ENCODE measurements around the gene SKIC8.

The SKIC8 gene

DNA sequence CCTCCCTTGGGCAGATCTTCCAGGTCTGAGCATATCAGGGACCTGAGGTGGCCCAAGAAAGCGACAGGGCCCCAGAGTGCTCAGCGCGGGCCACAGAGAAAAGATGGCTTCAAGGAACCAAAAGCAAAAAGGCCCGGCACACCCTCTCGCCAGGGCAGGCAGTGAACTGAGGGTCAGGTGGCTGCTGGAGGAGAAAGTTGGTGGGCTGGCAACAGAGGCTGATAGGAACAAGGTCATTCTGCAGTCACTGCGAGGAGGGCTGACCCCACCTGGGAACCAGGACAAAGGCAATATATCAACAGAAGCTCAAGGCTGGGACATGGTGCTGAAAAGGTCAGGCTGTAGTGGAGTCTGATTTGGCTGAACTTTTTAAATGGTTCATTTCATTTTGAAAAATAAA, 62.3 kb downstream of the SKIC8 start:
- no peak overlapping the region for H3K4me3 ChIP-seq (ENCODE audit: low read depth, low read length)
- H3K27ac ChIP-seq: no peak overlapping the region
- H3K27me3 ChIP-seq (ENCODE audit: insufficient read depth, low read depth, severe bottlenecking): no peaks in the 10 kb centered on the region
- no peaks in the 10 kb centered on the region for H3K36me3 ChIP-seq
- DNase-seq: no peak
- TF ChIP-seq, protein P1, sequence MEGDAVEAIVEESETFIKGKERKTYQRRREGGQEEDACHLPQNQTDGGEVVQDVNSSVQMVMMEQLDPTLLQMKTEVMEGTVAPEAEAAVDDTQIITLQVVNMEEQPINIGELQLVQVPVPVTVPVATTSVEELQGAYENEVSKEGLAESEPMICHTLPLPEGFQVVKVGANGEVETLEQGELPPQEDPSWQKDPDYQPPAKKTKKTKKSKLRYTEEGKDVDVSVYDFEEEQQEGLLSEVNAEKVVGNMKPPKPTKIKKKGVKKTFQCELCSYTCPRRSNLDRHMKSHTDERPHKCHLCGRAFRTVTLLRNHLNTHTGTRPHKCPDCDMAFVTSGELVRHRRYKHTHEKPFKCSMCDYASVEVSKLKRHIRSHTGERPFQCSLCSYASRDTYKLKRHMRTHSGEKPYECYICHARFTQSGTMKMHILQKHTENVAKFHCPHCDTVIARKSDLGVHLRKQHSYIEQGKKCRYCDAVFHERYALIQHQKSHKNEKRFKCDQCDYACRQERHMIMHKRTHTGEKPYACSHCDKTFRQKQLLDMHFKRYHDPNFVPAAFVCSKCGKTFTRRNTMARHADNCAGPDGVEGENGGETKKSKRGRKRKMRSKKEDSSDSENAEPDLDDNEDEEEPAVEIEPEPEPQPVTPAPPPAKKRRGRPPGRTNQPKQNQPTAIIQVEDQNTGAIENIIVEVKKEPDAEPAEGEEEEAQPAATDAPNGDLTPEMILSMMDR (IDR thresholded peaks at IDR 0.05; ENCODE audit: low read depth, low read length): no peak
- H3K9me3 ChIP-seq (ENCODE audit: severe bottlenecking): no peaks in the 10 kb centered on the region

DNA sequence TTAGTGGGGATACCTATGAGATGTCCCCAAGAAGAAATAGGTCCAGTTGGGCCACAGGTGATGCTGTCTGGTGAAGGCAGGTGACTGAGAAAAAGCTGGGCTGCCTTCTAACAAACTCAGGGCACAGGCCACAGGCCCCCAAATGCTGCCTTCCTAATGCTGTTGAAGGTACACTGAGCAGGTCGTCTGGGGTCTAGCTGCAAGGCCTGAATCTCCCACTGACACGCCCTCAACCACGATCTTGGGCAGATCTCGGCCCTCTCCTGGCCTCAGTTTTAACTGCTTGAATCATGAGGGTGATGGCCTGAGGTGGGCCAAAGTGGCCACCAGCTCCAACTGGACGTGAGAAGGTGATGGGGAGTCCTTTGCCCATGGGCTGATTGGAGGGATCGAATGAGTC, 62.9 kb downstream of the SKIC8 start:
- no peak for DNase-seq
- Histone ChIP-seq H3K27me3 (ENCODE audit: insufficient read depth, low read depth, severe bottlenecking) (no peaks in the 10 kb centered on the region), H3K27ac (no peak overlapping the region), H3K4me3 (ENCODE audit: low read depth, low read length) (no peak overlapping the region), H3K9me3 (ENCODE audit: severe bottlenecking) (no peaks in the 10 kb centered on the region), H3K36me3 (no peaks in the 10 kb centered on the region)
- TF ChIP-seq, protein P1 (IDR thresholded peaks at IDR 0.05; ENCODE audit: low read depth, low read length): no peak

- TF ChIP-seq, protein P1 (IDR thresholded peaks at IDR 0.05; ENCODE audit: low read depth, low read length): no peak
- Histone ChIP-seq H3K27ac (no peak within 1 kb of the TSS), H3K36me3 (no peaks in the 10 kb centered on the region), H3K9me3 (ENCODE audit: severe bottlenecking) (no peaks in the 10 kb centered on the region), H3K27me3 (ENCODE audit: insufficient read depth, low read depth, severe bottlenecking) (no peaks in the 10 kb centered on the region), H3K4me3 (ENCODE audit: low read depth, low read length) (no peak within 1 kb of the TSS)
- DNase-seq: no peak
These were observed 64.8 kb downstream of the SKIC8 start, which contains the start of gene ACSBG1 for GRCh38 chr15:78234515-78235040. TSS of gene ACSBG1 (minus strand) at chr15:78234565. CDS start at chr15:78234501, 64 bp downstream.

DNA sequence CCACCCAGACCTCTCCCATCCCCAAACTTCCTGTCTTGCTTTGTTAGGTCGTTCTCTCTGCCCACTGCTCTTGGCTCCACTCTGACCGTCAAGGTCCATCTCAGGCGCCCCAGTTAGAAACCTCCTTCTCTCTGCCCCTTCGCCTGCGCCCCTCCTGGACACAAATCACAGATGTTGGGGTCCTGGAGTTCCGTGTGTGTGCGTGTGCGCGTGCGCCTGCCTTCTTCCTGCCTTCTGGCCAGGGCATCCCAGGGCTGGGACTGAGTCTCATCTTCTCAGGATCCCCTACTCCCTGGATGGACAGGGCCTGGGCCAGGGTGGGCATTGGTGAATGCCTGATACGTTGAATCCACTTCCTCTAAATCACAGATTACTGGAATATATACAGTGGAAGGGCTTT, 65.9 kb downstream of the SKIC8 start:
- H3K27me3 ChIP-seq (ENCODE audit: insufficient read depth, low read depth, severe bottlenecking): no peaks in the 10 kb centered on the region
- TF ChIP-seq, protein P1 (IDR thresholded peaks at IDR 0.05; ENCODE audit: low read depth, low read length): no peak
- H3K4me3 ChIP-seq (ENCODE audit: low read depth, low read length): no peak overlapping the region
- H3K9me3 ChIP-seq (ENCODE audit: severe bottlenecking): no peaks in the 10 kb centered on the region
- no peak overlapping the region for H3K27ac ChIP-seq
- no peaks in the 10 kb centered on the region for H3K36me3 ChIP-seq
- DNase-seq: no peak

All from WERI-Rb-1 (cell line).